PC-9 (cell line): ENCODE data around the gene HLA-DOA.

Experiments
- CTCF ChIP-seq: fragments of 200-600 bp; sonication (generic); conservative IDR thresholded peaks from 2 replicates; pipeline ENCODE4 v1.6.1; 2017; ENCODE audit warnings: mixed run types, antibody characterized with exemption, mild to moderate bottlenecking, moderate library complexity
- EZH2 ChIP-seq: fragments of 200-600 bp; sonication (generic); IDR thresholded peaks from 2 replicates; pipeline ENCODE4 v1.8.0; 2017; ENCODE audit warnings: antibody characterized with exemption, low read depth

GRCh38 chr6:32956176-32956575 is 53.2 kb downstream of the HLA-DOA start:
- no peak for TF ChIP-seq CTCF
- no peak for TF ChIP-seq EZH2
